ENCODE results near the gene OSBPL10. TPM values are rescaled to one million over a fixed set of nuclear protein-coding genes. Genes with fewer than 3 reads are reported as not detected.

Gene OSBPL10
- total and polyA plus RNA-seq, 2 of the 8 experiments (the other 6 are each of a cell fraction or from before 2014, with no cell fraction given) = 26.2 to 86.7 TPM

- TF ChIP-seq CHD7 (IDR thresholded peaks at IDR 0.05; ENCODE audit: insufficient replicate concordance, low read length) (no peak), KDM5A (IDR thresholded peaks at IDR 0.05; ENCODE audit: low read length) (no peak), SIN3A (conservative IDR thresholded peaks at IDR 0.05 in 1 of 2, IDR thresholded peaks at IDR 0.05 in 1 of 2; ENCODE audit: low read depth in 1 of 2, low read length in 2 of 2) (no peak), SAP30 (IDR thresholded peaks at IDR 0.05; ENCODE audit: insufficient read depth, insufficient replicate concordance, low read length) (no peak), RFX5 (IDR thresholded peaks at IDR 0.05; ENCODE audit: borderline replicate concordance, low read depth, low read length) (no peak), POLR2AphosphoS5 (IDR thresholded peaks at IDR 0.05; ENCODE audit: low read depth, low read length) (no peak), SP4 (IDR thresholded peaks at IDR 0.05; ENCODE audit: low read length) (no peak), CTBP2 (IDR thresholded peaks at IDR 0.05; ENCODE audit: borderline replicate concordance, insufficient read depth, insufficient read length, low read length) (no peak)
These were observed 15.1 kb upstream of the OSBPL10 start (continued) for GRCh38 chr3:31996195-31996594.
